Activated CD4-positive, CD25-positive, alpha-beta regulatory T cell (primary cell): ENCODE data around the gene CXXC5.

Experiments
- DNase-seq, 4 experiments: peaks; one replicate each; lab custom pipeline; 2025; lab: John Stamatoyannopoulos, UW

The CXXC5 gene

GRCh38 chr5:139651853-139652787, 4.0 kb downstream of the CXXC5 start:
- DNase-seq, result peak in 2 of 4 experiments; percentile 28 to 42

GRCh38 chr5:139652788-139653241, 4.7 kb downstream of the CXXC5 start:
- DNase-seq, result no peak

DNA sequence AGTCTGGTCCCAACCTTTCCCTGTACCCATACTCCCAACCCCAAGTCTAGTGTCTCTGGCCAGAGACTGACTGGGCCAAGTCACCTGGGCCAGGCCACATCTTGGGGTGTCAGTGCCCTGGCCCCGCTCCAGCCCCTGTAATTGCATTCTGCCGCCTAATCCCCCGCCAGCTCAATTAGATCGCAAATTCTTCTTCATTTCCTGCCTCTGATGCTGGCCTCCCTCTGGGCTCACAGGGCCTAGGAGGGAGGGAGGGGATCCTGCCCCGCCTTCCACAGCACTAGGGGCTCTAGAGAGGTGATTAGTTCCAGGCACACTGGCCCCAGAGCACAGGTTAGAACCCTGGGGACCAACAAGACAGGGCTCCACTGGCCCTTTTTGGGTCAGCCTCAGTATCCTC, 5.5 kb downstream of the CXXC5 start:
- no peak for DNase-seq

- no peak for DNase-seq
Measured at GRCh38 chr5:139654464-139654863, 6.3 kb downstream of the CXXC5 start.

DNA sequence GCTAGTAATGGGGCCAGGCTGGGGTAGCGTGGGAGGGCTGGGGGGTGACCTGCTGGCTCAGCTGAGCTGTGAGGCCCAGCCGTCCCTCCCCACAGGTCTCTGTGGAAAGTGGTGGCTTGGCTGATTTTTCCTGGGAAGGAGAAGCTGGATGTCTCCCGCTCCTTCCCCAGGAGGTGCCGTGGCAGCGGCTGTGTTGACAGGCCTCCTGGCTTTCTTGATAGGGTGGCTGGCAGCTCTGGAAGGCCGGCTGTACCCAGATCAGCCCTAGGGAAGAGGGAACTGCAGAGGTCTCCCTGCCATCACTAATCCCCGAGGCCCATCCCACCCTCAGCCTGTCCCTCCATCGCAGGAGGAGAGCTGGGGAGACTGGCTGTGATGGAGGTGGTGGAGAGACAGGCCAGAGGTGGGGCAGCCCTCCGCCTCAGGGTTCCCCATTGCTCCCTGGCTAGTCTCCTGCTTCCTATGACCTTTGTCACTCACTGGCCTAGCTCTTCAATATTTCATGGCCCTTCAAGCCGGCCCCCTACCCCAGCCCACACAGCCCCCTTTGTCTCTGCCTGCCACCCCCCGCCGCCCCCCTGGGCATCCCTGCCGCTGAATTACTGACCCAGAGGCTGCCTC, 6.8 kb downstream of the CXXC5 start:
- no peak for DNase-seq

GRCh38 chr5:139655727-139656271, 7.7 kb downstream of the CXXC5 start:
- DNase-seq, result no peak

DNA sequence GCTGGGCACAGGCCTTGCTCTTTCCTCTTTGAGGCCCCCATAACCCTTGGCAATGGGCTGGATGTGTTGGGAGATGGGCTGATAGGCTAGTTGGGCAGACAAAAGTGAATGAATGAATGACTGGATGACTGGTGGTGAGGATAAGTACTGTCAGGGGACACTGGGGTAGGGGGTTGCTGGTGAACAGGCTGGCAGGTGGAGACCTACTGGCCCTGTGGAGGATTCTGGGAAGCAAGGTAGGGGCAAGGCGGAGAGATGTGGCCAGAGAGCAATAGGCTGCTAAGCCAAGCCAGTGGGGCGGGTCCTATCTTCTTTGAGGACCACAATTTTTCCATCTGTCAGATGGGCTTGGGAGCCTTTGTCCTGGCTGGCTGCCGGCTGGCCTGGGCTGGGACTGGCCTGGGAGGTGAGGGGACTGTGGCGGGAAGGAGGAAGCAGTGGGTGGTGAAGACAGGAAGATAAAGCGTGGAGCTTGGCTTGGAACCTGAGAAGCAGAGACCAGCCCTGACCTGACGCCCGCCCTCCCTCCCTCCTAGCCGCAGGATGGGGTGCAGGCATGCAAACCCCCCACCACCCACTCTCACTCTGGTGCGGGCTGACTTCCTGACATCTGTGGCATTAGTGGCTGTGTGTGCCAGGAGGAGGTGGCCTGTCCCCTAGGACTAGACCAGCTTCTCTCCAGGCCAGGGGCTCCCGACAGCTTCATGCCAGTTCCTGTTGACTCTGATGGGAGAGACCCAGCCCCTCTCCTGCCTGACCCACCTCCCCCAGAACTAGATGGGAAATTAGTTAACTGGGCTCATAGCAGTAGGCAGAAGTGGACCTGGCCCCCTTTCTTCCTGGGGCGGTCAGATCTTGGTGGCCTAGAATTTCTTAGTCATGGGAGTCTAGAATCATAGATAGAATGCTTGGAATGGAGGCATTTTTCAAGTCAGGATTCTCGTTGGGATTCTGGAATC, 9.5 kb downstream of the CXXC5 start:
- no peak for DNase-seq

DNA sequence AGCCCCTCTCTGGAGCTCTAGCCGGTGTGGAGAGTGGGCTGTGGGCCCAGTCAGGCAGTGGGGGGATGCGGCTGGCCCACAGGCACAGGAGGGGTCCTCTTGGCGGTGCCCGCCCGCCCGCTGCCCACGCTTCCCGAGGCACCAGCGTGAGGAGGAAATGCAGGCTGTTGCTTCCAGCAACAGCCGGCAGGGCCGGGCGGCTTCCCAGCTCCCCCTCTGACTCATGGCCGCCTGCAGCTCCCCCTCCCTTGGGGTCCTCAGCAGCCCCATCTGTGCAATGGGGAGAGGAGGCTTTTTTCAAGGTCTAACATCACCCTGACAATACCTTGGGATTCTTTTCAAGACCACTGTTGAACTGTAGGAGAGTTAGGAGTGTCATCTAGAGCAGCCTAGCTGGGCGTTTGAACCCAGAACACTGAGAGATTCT, 10.4 kb downstream of the CXXC5 start:
- DNase-seq, result no peak

DNA sequence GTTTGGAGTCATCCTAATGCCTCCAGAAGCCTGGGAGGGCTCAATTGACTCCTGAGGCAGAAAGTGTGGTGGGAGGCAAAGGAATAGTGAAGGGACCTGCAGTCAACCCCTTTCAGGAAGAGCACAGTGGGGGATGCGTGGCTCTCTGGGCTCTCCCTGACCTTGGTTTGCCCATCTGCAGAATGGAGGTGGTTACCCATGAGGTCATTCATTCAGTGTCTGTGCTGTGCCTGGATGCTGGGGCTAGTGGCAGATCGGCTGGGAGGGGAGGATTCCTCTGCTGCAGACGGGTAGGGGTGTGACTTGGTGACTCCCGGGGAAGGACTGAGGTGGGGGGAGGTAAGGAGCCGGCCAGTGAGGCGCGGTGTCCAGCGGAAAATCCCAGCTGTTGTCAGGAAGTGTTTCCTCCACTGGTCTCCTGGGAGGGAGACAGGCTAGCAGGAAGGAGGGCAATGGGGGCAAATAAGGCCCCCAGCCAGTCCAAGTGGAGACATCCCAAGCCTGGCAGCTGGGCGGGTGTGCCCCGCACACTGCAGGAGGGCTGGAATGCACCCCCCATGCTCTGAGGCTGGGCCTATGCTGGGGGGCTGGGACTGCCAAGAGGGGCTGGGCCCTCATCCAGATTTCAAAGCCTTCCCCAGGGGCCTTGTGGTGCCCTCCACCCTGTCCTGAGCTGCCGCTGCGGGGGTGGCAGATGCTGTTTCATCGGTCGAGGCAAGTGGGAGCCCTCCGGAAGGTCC, 10.9 kb downstream of the CXXC5 start:
- DNase-seq, result no peak

GRCh38 chr5:139659695-139660101, 11.5 kb downstream of the CXXC5 start:
- no peak for DNase-seq

- no peak for DNase-seq
Measured at GRCh38 chr5:139660105-139660922, 12.2 kb downstream of the CXXC5 start.

- DNase-seq, result no peak
Measured at GRCh38 chr5:139660923-139661814, 13.0 kb downstream of the CXXC5 start.

GRCh38 chr5:139662617-139663016, 14.5 kb downstream of the CXXC5 start:
- DNase-seq, result no peak

DNA sequence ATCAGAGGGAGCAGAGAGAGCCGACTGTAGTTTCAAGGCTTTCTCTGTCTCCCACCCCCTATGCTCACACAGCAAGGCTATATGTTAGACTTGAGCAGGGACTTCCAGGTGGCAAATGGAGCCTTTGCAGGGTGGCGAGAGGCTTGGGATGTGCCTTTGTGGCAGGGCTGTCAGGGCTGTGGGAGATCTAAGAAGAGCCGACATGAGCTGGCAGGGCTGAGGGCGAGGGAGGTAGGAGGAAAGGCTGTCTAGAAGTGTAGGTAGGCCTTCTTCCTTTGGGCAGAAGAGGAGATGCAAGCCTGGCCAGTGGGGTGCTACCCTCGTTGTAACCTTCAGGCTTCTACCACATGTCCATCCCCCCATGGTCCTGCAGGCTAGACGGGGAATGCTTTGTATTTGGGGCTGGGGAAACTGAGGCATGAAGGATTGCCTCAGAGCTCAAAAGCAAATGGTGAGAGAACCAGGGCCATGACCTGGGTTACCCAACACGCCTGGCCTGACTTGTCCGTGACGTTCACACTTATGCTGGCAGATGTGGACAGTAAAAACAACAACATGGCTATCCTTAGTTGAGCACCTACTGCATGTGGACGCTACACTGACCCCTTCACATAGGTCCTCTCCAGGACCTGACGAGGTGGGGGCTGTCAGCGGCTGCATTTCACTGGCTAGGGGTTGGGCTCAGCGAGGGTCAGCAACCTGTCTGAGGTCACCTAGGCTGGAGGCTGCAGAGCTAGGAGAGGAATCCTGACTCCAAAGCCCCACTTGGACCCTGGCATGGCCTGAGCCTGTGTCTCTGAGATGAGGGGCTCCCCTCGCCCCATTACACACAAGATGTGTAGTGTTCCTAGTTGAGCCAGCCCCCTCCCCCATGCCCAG, 15.3 kb downstream of the CXXC5 start:
- DNase-seq, result no peak

DNA sequence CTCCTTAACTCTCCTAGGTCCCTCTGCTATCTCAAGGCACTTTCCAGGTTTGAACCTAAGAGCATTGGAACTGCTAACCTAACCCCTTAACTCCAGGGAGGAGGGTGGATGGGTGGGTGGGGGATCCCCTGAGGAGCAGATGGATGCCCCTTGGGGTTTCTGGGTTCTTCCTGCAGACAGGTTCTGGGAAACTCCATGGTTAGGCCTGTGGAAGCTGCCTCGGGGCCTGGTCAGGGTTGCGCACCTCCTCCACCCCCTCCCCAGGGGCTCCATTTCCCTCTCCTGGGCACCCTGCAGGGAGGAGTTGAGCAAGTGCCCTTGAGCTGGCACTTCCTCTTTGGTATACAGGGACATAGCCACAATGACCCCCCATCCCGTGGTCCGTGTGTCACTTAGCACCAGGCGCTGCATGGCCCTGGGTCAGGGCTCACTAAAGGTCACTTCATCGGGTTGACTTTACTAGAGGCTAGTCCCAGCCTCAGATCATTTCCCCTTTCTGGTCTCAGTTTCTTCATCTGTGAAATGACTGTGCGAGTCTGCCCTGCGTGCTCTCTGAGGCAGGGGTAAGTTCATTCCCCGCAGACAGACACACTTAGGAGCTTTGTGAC, 16.0 kb downstream of the CXXC5 start:
- DNase-seq, result no peak

- DNase-seq, result no peak
Measured at GRCh38 chr5:139664727-139665351, 16.7 kb downstream of the CXXC5 start.

GRCh38 chr5:139665626-139666025, 17.5 kb downstream of the CXXC5 start:
- no peak for DNase-seq
